ENCODE data around the gene PRSS50.

PRSS50 gene

GRCh38 chr3:46712191-46713049 lies 5.2 kb downstream of the PRSS50 start:
- H3K4me3 ChIP-seq (ENCODE audit: low read length): no peak overlapping the region
- DNase-seq (ENCODE audit: low read depth): no peak
- TF ChIP-seq CTCF (conservative IDR thresholded peaks at IDR 0.05; ENCODE audit: low read length): no peak

- no peak for TF ChIP-seq CTCF (conservative IDR thresholded peaks at IDR 0.05; ENCODE audit: low read length)
- no peak overlapping the region for H3K4me3 ChIP-seq (ENCODE audit: low read length)
- DNase-seq (ENCODE audit: low read depth): no peak
Observed at GRCh38 chr3:46711760-46712159, 5.9 kb downstream of the PRSS50 start.

GRCh38 chr3:46711305-46711704 lies 6.4 kb downstream of the PRSS50 start:
- no peak for TF ChIP-seq CTCF (conservative IDR thresholded peaks at IDR 0.05; ENCODE audit: low read length)
- DNase-seq (ENCODE audit: low read depth): no peak

GRCh38 chr3:46710671-46711295 lies 6.9 kb downstream of the PRSS50 start:
- DNase-seq (ENCODE audit: low read depth): no peak
- H3K4me3 ChIP-seq (ENCODE audit: low read length): no peak overlapping the region
- no peak for TF ChIP-seq CTCF (conservative IDR thresholded peaks at IDR 0.05; ENCODE audit: low read length)

More at GRCh38 chr3:46711305-46711704, 6.4 kb downstream of the PRSS50 start:
- H3K4me3 ChIP-seq (ENCODE audit: low read length): no peak overlapping the region

GRCh38 chr3:46710229-46710628 lies 7.4 kb downstream of the PRSS50 start:
- H3K4me3 ChIP-seq (ENCODE audit: low read length): no peak overlapping the region
- no peak for DNase-seq (ENCODE audit: low read depth)
- no peak for TF ChIP-seq CTCF (conservative IDR thresholded peaks at IDR 0.05; ENCODE audit: low read length)

- DNase-seq (ENCODE audit: low read depth): no peak
- TF ChIP-seq CTCF (conservative IDR thresholded peaks at IDR 0.05; ENCODE audit: low read length): no peak
- H3K4me3 ChIP-seq (ENCODE audit: low read length): no peak overlapping the region
Observed at GRCh38 chr3:46709721-46710120, 7.9 kb downstream of the PRSS50 start.
